GM06990 (cell line): ENCODE measurements around the gene FKBP1A.

Experiments used
- DNase-seq: peaks from one replicate; pipeline ENCODE4 v3.0.0-alpha.2; 2011; ENCODE audit not compliant: insufficient read length; ENCODE audit errors: extremely low read depth
- H3K27me3 ChIP-seq: replicated peaks from 2 replicates; pipeline ENCODE4 v1.6.0; 2011; ENCODE audit warnings: low read length; ENCODE audit not compliant: control insufficient read depth, insufficient read depth
- H3K36me3 ChIP-seq: 2 replicates; pipeline ENCODE4 v1.5.1; 2011; ENCODE audit warnings: low read length; ENCODE audit not compliant: control insufficient read depth, insufficient read depth
- H3K4me3 ChIP-seq: replicated peaks from 2 replicates; pipeline ENCODE4 v1.5.1; 2011; ENCODE audit warnings: low read depth, mild to moderate bottlenecking, control low read depth, low read length
- CTCF ChIP-seq: IDR thresholded peaks from 2 replicates; pipeline ENCODE4 v1.5.1; 2011; ENCODE audit warnings: low read length, control low read depth, mild to moderate bottlenecking, inconsistent platforms; ENCODE audit not compliant: insufficient read depth, poor library complexity, severe bottlenecking

The FKBP1A gene

GRCh38 chr20:1381753-1382591 is 10.9 kb downstream of the FKBP1A start:
- no peak overlapping the region for H3K4me3 ChIP-seq
- TF ChIP-seq CTCF, result no peak
- no peaks in the 10 kb centered on the region for H3K27me3 ChIP-seq
- H3K36me3 ChIP-seq, result peaks cover 6% of the 10 kb centered on the region
- no peak for DNase-seq

- Histone ChIP-seq H3K36me3 (peaks cover 7% of the 10 kb centered on the region), H3K27me3 (no peaks in the 10 kb centered on the region), H3K4me3 (no peak overlapping the region)
- no peak for DNase-seq
- TF ChIP-seq CTCF, result no peak
Observed at GRCh38 chr20:1378735-1379125, 14.1 kb downstream of the FKBP1A start.

- H3K36me3 ChIP-seq, result peaks cover 7% of the 10 kb centered on the region
- no peak for TF ChIP-seq CTCF
- DNase-seq, result no peak
- H3K27me3 ChIP-seq, result no peaks in the 10 kb centered on the region
- H3K4me3 ChIP-seq, result no peak overlapping the region
Observed at GRCh38 chr20:1377984-1378734, 14.7 kb downstream of the FKBP1A start.

GRCh38 chr20:1377341-1377871 is 15.4 kb downstream of the FKBP1A start:
- no peak for TF ChIP-seq CTCF
- peak; percentile 30 for DNase-seq

GRCh38 chr20:1376408-1377270 is 16.2 kb downstream of the FKBP1A start:
- peak overlapping the region; percentile 20; the same call in 1 of the 2 replicates for H3K4me3 ChIP-seq
- H3K36me3 ChIP-seq, result peaks cover 7% of the 10 kb centered on the region
- TF ChIP-seq CTCF, result no peak
- no peak for DNase-seq
- no peaks in the 10 kb centered on the region for H3K27me3 ChIP-seq

More at GRCh38 chr20:1377341-1377871, 15.4 kb downstream of the FKBP1A start:
- Histone ChIP-seq H3K27me3 (no peaks in the 10 kb centered on the region), H3K36me3 (peaks cover 4% of the 10 kb centered on the region), H3K4me3 (0 out of 2 replicates have a peak overlapping the region, but pooled peaks have one; percentile 25)
